Measurements from ENCODE around the gene L3MBTL4. TPM values are rescaled to one million over a fixed set of nuclear protein-coding genes. Genes with fewer than 3 reads are reported as not detected.

L3MBTL4 gene
- total RNA-seq, 1 experiment from 2014 or later, result not detected

- BruUV-seq (replicated peaks), result no TSS peak
- H3K4me1 ChIP-seq (replicated peaks; ENCODE audit: insufficient read depth), result no peaks in the 10 kb centered on the region
- H3K79me2 ChIP-seq (ENCODE audit: low read depth), result no peaks in the 10 kb centered on the region
- intact Hi-C loops (cut with micrococcal nuclease; ENCODE audit: unreplicated experiment), result no loop called here
- H3K27ac ChIP-seq, result no peak overlapping the region
- no peak for DNase-seq
- H3K4me2 ChIP-seq, result no peak overlapping the region
- H3F3A ChIP-seq (ENCODE audit: insufficient read depth, low read depth), result no peaks in the 10 kb centered on the region
- TF ChIP-seq EZH2 (IDR thresholded peaks at IDR 0.05; ENCODE audit: low read depth) (no peak), CTCF (conservative IDR thresholded peaks at IDR 0.05) (no peak)
- no peak overlapping the region for H2AFZ ChIP-seq
- H3K36me3 ChIP-seq (ENCODE audit: low read depth), result no peaks in the 10 kb centered on the region
- H4K20me1 ChIP-seq (ENCODE audit: insufficient read depth), result no peaks in the 10 kb centered on the region
- no peaks in the 10 kb centered on the region for H3K27me3 ChIP-seq (ENCODE audit: insufficient read depth, low read depth)
- CTCF ChIA-PET, result interaction anchor here (0.5 kb wide), 1 partner anchor 1318 kb away, joined by 3 read pairs; no protein-coding TSS in a partner anchor
- H3K9me3 ChIP-seq (ENCODE audit: insufficient read depth, low read depth), result no peaks in the 10 kb centered on the region
- no peak overlapping the region for H3K4me3 ChIP-seq
- H3K9me2 ChIP-seq (ENCODE audit: insufficient read depth), result no peaks in the 10 kb centered on the region
- POLR2A ChIA-PET (ENCODE audit: unreplicated experiment), result no interaction called here
These were observed 210.2 kb downstream of the L3MBTL4 start for GRCh38 chr18:6204476-6204875.

DNA sequence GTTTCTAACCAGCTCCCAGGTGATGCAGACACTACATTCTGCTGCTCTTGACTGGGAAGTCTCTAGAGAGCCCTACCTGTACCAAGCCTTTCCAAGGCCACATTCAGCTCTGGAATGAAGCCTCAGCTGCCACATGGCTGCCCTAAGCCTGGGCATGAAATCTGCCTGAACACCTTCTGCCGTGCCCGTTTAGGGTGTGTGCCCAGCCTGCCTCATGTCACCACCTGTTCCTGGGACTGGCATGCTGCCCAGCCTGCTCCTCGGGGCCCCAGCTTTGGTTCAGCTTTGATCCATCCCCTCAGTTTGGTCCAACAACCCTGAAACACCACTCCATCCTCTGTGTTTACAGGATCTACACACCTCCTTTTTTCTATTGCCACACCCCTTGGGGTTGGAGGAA is 210.9 kb downstream of the L3MBTL4 start:
- no peak overlapping the region for H2AFZ ChIP-seq
- intact Hi-C loops (cut with micrococcal nuclease; ENCODE audit: unreplicated experiment), result no loop called here
- H3K36me3 ChIP-seq (ENCODE audit: low read depth), result no peaks in the 10 kb centered on the region
- H3F3A ChIP-seq (ENCODE audit: insufficient read depth, low read depth), result no peaks in the 10 kb centered on the region
- no peaks in the 10 kb centered on the region for H4K20me1 ChIP-seq (ENCODE audit: insufficient read depth)
- no peaks in the 10 kb centered on the region for H3K79me2 ChIP-seq (ENCODE audit: low read depth)
- no peaks in the 10 kb centered on the region for H3K4me1 ChIP-seq (replicated peaks; ENCODE audit: insufficient read depth)
- no peaks in the 10 kb centered on the region for H3K9me3 ChIP-seq (ENCODE audit: insufficient read depth, low read depth)
- no peak for TF ChIP-seq EZH2 (IDR thresholded peaks at IDR 0.05; ENCODE audit: low read depth)
- TF ChIP-seq CTCF (conservative IDR thresholded peaks at IDR 0.05), result no peak
- H3K27ac ChIP-seq, result no peak overlapping the region
- DNase-seq, result no peak
- no peak overlapping the region for H3K4me3 ChIP-seq
- H3K27me3 ChIP-seq (ENCODE audit: insufficient read depth, low read depth), result no peaks in the 10 kb centered on the region
- CTCF ChIA-PET, result no interaction called here
- POLR2A ChIA-PET (ENCODE audit: unreplicated experiment), result no interaction called here
- H3K4me2 ChIP-seq, result no peak overlapping the region
- no peaks in the 10 kb centered on the region for H3K9me2 ChIP-seq (ENCODE audit: insufficient read depth)
- no TSS peak for BruUV-seq (replicated peaks)

DNA sequence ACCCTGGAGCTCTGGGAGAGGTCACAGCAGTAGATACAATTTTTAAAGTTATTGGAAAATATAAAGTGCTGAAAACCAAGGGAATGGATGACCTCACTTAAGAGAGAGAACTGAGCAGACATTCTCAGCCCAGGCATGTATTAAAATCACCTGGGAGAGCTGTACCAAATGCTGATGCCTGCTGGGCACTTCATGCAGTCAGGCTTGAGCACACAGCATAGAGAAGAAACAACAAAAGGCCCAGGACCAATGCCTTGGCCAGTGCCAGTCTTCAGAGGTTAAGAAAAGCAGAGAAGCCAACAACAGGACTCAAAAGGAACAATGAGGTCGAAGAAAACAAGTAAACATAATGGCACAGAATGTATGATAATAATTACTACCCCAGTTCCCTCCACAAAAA is 211.8 kb downstream of the L3MBTL4 start:
- intact Hi-C loops (cut with micrococcal nuclease; ENCODE audit: unreplicated experiment), result no loop called here
- Histone ChIP-seq H3K9me2 (ENCODE audit: insufficient read depth) (no peaks in the 10 kb centered on the region), H3K36me3 (ENCODE audit: low read depth) (no peaks in the 10 kb centered on the region), H3K27ac (no peak overlapping the region), H3K4me3 (no peak overlapping the region), H3K4me2 (no peak overlapping the region), H4K20me1 (ENCODE audit: insufficient read depth) (no peaks in the 10 kb centered on the region), H2AFZ (no peak overlapping the region), H3K27me3 (ENCODE audit: insufficient read depth, low read depth) (peaks cover 6% of the 10 kb centered on the region; the same call in 1 of the 2 replicates), H3K4me1 (replicated peaks; ENCODE audit: insufficient read depth) (no peaks in the 10 kb centered on the region), H3K79me2 (ENCODE audit: low read depth) (no peaks in the 10 kb centered on the region), H3K9me3 (ENCODE audit: insufficient read depth, low read depth) (no peaks in the 10 kb centered on the region), H3F3A (ENCODE audit: insufficient read depth, low read depth) (no peaks in the 10 kb centered on the region)
- POLR2A ChIA-PET (ENCODE audit: unreplicated experiment), result no interaction called here
- no TSS peak for BruUV-seq (replicated peaks)
- CTCF ChIA-PET, result no interaction called here
- DNase-seq, result no peak
- TF ChIP-seq EZH2 (IDR thresholded peaks at IDR 0.05; ENCODE audit: low read depth), result no peak
- TF ChIP-seq CTCF (conservative IDR thresholded peaks at IDR 0.05), result no peak
